Cardiac muscle cell (in vitro differentiated cells and primary cell): ENCODE results near the gene IGFBP4. TPM values are rescaled to one million over a fixed set of nuclear protein-coding genes. Genes with fewer than 3 reads are reported as not detected.
A peak's percentile ranks its signal among the peaks of the same experiment; 100 is the strongest.

Experiments
- DNase-seq, 2 donors: peaks; one replicate each; pipeline versions ENCODE4 v3.0.0 to v3.0.0-alpha.2; 2010 to 2017; ENCODE audit warnings: low read depth in 1 of 2, low spot score in 1 of 2
- H3K27ac ChIP-seq: fragments of 200-600 bp; sonication (generic); 2 replicates; pipeline ENCODE4 v1.5.1; 2016
- H3K27me3 ChIP-seq: fragments of 200-600 bp; sonication (generic); 2 replicates; pipeline ENCODE4 v1.6.0; 2016; ENCODE audit warnings: control low read depth
- H3K36me3 ChIP-seq: fragments of 200-600 bp; sonication (generic); 2 replicates; pipeline ENCODE4 v1.5.1; 2016; ENCODE audit warnings: control low read depth
- H3K4me1 ChIP-seq: fragments of 200-600 bp; sonication (generic); 2 replicates; pipeline ENCODE4 v1.8.1; 2017; ENCODE audit warnings: low read depth, mild to moderate bottlenecking, mixed run types
- H3K4me3 ChIP-seq: fragments of 200-600 bp; sonication (generic); 2 replicates; pipeline ENCODE4 v1.5.1; 2016; ENCODE audit warnings: mild to moderate bottlenecking
- H3K9me3 ChIP-seq: fragments of 200-600 bp; sonication (generic); 2 replicates; pipeline ENCODE4 v1.5.1; 2017; ENCODE audit warnings: low read depth, mild to moderate bottlenecking, control low read depth
- polyA plus RNA-seq: library from polyadenylated mRNA; unstranded; fragments of >200 nt; fragmentation: Nextera tagmentation; extraction: Ambion mirVana; gene quantifications from 2 replicates; pipeline ENCODE4 v1.2.1, GENCODE V29; 2016
- total RNA-seq: library from RNA; depleted of rRNA; stranded (reverse); fragments of >200 nt; gene quantifications from 2 replicates; pipeline ENCODE4 v1.2.3, GENCODE V29; 2016
- TF ChIP-seq, protein P1 (sequence below): IDR thresholded peaks from 2 replicates; pipeline ENCODE4 v1.5.1; 2012; ENCODE audit warnings: low read depth, mild to moderate bottlenecking, low read length

The IGFBP4 gene
- total and polyA plus RNA-seq, 2 experiments from 2014 or later = 87.4 to 109 TPM

DNA sequence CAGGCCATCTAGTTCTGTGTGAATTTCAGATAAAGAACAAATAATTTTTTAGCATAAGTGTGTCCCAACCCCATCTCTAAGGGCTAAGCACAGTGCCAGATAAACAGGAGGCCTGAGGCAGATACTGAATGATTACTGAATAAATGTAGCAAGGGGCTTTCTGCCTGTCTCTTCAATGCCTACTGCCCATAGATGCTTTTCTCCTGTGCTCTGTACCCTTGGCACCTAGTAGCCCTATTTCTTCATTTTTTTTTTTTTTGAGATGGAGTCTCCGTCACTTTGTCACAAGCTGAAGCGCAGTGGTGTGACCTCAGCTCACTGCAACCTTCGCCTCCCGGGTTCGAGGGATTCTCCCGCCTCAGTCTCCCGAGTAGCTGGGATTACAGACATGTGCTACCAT, 25.3 kb downstream of the IGFBP4 start:
- Histone ChIP-seq H3K27me3 (no peaks in the 10 kb centered on the region), H3K27ac (no peak overlapping the region), H3K36me3 (no peaks in the 10 kb centered on the region), H3K4me3 (no peak overlapping the region), H3K9me3 (no peaks in the 10 kb centered on the region), H3K4me1 (peaks cover 4% of the 10 kb centered on the region)
- TF ChIP-seq, protein P1, sequence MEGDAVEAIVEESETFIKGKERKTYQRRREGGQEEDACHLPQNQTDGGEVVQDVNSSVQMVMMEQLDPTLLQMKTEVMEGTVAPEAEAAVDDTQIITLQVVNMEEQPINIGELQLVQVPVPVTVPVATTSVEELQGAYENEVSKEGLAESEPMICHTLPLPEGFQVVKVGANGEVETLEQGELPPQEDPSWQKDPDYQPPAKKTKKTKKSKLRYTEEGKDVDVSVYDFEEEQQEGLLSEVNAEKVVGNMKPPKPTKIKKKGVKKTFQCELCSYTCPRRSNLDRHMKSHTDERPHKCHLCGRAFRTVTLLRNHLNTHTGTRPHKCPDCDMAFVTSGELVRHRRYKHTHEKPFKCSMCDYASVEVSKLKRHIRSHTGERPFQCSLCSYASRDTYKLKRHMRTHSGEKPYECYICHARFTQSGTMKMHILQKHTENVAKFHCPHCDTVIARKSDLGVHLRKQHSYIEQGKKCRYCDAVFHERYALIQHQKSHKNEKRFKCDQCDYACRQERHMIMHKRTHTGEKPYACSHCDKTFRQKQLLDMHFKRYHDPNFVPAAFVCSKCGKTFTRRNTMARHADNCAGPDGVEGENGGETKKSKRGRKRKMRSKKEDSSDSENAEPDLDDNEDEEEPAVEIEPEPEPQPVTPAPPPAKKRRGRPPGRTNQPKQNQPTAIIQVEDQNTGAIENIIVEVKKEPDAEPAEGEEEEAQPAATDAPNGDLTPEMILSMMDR = no peak
- no peak for DNase-seq

DNA sequence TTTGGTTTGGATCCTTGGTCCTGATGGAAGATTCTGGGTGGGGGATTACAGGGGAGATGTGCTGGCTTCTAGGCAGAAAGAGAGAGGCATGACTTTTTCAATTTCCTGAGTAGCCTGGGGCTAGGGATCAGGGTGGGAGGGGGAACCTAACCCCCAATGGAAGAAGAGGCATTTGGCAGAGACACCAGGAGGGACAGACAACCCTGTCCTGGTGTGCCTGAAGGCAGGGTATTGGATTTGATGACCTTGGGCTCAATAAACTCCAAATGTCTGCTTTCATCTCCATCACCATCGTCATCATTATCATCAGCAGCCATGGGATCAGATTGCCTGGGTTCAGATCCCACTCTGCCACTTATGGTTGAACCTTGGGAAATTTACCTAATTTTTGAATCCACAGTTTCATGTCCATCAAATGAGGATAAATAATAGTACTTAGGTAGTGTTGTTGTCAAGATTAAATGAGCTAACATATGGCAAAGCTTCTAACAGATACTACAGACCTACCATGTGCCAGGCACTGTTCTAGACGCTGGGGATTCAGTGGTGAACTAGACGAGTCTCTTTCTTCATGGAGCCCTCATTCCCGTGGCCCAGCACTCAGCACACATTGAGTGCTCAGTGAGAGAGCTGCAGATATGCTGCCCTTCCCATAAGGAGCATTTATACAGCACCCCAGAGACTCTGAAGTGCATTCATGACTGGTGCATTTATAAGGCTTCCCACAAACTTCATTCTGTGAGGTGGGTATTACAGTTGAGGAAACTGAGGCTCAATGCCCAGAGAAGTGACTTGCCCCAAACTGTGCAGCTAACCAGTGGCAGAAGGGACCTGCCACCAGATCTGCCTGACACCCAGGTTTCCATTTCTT, 26.8 kb downstream of the IGFBP4 start:
- Histone ChIP-seq H3K4me1 (peaks cover 13% of the 10 kb centered on the region), H3K4me3 (no peak overlapping the region), H3K36me3 (no peaks in the 10 kb centered on the region), H3K27ac (no peak overlapping the region), H3K9me3 (no peaks in the 10 kb centered on the region), H3K27me3 (no peaks in the 10 kb centered on the region)
- DNase-seq = no peak
- TF ChIP-seq, protein P1 = no peak

DNA sequence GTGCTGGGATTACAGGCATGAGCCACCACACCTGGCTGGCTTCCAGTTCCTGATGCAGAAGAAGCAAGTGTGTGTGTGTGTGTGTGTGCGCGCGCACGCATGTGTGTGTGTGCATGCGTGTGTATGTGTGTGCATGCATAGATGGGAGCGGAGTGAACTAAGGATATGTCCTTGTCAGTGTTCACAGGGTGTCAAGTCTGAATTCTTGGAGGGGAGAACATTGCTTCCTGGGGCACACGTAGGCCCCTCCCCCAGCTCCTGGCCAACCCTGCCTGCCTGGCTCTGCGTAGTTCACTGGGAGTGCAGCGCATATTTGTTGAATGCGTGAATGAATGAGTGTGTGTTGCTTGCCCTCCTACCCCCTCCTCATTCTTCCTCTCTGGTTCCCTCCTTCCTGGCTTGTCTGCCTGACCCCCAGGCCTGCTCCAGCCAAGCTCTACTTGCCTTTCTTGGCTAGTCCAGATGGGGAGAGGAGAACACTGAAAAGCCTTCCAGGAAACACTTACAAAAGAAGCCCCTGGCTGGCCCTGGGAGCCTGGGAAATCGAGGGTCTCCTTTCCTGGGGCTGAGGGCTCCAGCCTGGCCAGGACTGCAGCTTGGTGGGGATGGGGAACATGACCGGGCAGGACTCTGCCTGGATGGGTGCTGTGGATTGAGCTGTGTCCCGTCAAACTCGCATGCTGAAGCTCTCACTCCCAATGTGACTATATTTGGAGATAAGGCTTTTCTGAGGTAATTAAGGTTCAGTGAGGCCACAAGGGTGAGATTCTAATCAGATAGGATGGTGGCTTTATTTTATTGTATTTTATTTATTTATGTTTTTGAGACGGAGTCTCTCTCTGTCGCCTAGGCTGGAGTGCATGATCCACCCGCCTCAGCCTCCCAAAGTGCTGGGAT, 27.9 kb downstream of the IGFBP4 start:
- peak in 1 of 2 donors; percentile 76 for DNase-seq
- H3K27ac ChIP-seq = peak overlapping the region; percentile 47
- TF ChIP-seq, protein P1 = no peak

DNA sequence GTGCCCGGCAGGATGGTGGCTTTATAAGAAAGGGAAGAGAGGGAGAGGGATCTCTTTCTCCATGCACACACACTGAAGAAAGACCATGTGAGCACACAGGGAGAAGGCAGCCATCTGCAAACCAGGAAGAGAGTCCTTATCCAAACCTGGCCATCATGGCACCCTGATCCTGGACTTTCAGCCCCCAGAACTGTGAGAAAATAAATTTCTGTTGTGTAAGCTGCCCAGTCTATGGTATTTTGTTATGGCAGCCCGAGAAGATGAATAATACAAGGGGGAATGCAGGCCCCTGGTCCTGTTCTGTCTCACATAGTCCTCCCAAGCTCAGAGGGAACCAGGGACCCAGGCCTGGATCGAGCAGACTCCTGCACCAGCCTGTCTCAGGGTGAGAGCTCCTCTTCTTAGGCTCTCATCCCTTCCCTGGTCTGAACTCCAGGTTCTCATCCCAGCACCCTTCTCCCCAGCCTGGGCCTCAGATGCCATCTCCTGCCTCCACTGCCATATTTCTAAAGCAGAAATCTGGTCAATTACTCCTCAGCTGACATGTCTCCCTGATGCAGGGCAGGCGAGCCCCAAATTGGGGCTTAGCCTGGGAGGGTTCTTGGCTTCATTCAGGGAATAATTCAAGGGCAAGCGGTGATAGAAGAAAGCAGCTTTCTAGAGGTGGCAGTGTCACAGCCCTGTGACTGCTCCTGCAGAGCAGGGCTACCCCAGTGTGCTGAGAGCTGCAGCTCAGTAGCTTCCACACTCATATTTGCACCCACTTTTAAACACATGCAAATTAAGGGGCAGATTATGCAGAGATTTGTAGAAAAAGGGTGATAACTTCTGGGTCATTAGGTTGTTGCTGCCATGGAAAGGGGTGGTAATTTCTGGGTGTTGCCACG, 28.8 kb downstream of the IGFBP4 start:
- no peaks in the 10 kb centered on the region for H3K27me3 ChIP-seq
- TF ChIP-seq, protein P1 = no peak
- no peak for DNase-seq
- H3K36me3 ChIP-seq = no peaks in the 10 kb centered on the region
- no peak overlapping the region for H3K4me3 ChIP-seq
- peaks cover 19% of the 10 kb centered on the region for H3K4me1 ChIP-seq
- no peaks in the 10 kb centered on the region for H3K9me3 ChIP-seq
- H3K27ac ChIP-seq = peak overlapping the region; percentile 47

More for the DNA sequence above, 27.9 kb downstream of the IGFBP4 start:
- no peak overlapping the region for H3K4me3 ChIP-seq
- no peaks in the 10 kb centered on the region for H3K36me3 ChIP-seq
- H3K4me1 ChIP-seq = peaks cover 19% of the 10 kb centered on the region
- H3K9me3 ChIP-seq = no peaks in the 10 kb centered on the region
- no peaks in the 10 kb centered on the region for H3K27me3 ChIP-seq
